Measurements from ENCODE around the gene ZNF488.
"Not testable (repeated sequence)": the region's sequence is repeated elsewhere in the genome, so short reads cannot be mapped to it uniquely, and the experiment has no call there.

ZNF488 gene

DNA sequence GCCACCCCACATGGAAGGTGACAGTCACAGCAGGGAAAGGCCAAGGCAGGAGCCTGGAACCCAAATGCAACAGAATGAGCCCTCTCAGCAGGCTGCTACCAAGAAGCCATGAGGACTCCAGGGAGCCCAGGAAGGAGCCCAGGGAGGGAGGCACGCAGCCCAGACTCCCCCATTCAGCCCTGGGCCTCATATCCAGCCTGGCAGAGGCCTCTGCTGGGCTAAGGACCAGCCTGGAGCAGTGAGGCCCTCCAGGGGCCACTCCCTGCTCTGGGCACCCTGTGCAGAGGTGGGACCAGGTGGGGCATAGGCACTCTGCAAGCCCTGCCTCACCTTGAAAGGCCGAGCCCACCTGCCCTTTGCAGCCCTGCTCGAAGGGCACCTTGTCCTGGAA, 25.8 kb upstream of the ZNF488 start:
- no peak for DNase-seq (ENCODE audit: low spot score)

DNA sequence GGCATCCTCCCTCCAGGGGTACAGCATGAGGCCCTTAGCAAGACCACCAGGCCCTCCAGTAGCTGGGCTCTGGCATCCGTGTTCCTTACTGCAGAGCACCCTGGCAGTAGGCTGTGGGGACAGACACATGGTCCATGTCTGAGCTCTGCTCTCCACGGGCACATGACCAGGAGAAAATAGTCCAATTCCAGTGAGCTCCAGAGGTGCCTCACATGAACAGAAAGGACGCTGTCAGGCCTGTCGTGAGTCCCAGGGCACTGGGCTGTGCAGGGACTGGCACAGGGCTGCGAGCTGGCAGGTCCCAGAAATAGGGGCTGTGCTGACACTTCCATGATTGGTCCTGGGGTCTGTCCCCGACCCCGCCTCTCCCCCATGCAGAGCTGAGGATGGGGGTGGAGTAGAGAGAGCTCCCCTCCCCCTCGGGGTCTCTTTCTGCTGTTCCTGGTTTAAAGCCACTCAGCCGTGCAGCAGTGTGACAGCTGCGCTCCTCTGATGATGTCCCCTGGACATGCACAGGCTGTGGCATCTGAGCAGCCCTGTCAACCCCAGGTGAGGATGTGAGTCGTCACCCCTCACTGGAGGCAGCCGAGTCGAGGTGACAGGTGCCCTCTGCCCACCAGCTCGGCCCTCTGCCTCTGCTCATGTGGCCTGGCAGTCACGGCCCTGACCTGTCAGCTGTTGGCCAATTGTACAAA, 25.2 kb upstream of the ZNF488 start:
- no peak for DNase-seq (ENCODE audit: low spot score)

DNA sequence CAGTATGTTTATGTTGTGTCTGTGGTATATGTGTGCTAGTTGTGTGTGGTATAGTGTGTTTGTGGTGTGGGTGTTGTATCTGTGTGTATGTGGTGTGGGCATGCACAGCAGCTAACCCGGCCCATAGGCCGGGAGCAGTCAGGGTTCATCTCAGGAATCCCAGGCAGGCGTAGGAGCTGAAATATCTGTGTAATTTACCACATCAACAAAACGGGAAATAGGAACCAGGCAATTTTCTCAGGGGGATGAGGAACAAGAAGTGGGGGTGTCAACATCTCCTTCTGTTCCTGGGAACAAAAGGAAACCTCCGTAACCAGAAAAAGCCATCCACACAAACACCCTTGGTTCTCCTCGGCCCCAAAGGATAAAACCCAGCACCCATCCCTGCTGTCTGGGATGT, 24.5 kb upstream of the ZNF488 start:
- DNase-seq (ENCODE audit: low spot score), result no peak

DNA sequence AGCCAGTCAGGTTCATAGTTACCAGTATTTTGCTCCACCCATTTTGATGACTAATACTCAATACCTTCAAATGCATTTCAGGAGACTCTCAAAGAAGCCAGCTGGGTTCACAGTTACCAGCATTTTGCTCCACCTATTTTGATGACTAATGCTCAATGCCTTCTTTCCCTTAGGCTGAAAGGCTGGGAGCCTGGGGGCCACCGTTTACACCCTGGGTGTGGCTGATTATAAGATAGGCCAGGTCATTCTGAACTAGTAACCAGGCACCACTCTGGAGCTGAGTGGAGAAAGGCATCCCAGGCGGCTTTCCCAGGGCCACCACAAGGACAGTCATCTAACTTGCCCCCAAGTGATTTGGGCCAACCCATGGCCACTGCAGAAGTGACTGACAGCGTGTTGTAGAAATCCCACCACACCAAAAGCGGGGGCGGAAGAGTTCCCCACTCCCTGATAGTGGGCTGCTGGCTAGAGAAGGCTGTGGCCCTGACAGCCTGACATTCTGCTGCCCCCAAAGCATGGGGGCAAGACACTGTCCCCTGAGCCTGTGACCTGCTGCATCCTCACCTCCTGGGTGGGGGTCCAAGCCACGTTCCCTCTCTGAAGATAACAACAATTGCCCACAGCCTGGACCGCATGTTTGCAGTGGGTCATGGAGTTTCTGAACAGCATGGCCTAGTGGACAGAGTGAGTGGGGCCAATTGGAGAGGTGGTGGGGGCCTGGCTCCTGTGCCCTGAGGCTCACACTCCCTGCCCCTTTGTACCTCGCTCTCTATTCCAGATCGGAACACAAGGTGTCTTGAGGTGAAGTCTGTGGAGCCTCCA, 23.0 kb upstream of the ZNF488 start:
- DNase-seq (ENCODE audit: low spot score), result peak; percentile 22

DNA sequence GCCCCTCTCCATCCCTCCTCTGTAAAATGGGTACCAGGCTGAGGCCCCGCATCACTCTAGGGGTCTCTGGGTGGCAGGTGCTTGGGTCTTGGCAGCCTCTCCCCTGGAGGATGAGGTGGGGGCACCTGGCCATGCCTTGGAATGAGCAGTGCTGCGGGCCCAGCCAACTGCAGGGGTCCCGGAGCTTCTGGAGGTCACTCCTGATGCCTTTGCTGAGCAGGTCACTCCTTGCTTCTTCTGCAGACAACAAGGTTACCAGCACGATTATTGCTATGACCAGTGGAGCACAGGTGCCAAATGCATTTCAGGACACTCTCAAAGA, 22.4 kb upstream of the ZNF488 start:
- no peak for DNase-seq (ENCODE audit: low spot score)

DNA sequence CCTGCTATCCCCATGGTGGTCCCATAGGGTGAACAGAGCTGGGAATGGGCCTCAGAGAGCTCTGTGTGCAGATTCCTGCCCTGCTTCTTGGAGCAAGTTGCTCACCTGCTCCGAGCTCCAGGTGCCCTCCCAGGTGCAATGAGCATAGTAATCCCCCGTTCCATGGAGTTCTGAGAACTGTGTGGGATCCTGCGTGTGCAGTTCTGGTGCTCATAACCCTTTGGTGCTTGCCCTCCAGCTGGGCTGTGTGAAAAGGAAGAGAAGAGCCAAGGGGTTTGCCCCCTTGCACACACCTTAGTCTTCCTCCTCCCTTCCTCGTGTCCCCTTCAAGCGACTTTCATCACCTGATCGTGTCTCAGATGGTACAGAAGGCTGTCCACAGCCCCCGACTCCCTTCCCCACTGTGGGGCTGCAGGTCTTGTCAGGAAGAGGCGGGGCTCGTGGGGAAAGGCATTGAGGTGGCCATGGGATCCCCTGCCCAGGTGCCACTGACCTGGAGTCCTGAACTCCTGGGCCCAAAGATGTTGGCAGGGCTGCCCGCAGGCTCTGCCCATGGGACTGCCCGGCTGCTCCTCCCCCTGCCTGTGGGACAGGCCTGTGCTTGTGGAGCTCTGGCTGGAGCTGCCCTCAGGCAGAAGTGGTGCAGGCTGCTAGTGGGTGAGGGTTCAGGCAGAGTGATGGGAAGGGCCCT, 21.9 kb upstream of the ZNF488 start:
- no peak for DNase-seq (ENCODE audit: low spot score)

DNA sequence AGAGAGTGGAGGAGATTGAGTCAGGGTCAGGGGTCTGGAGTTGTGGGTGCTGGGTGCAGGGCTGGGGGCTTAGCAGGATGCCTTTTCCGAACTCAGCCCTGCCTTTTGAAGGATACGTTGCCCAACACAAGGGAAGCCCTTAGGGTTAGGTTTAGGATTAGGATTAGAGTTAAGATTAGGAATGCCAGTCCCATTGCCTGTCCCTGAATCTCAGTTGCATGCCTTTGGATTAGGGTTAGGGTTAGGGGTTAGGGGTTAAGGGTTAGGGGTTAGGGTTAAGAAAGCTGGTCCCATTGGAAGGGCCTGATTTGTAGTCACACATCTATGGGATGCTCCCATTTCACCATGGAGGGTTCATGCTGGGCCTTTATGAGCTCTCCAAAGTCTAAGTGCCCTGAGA, 20.8 kb upstream of the ZNF488 start:
- no peak for DNase-seq (ENCODE audit: low spot score)

DNA sequence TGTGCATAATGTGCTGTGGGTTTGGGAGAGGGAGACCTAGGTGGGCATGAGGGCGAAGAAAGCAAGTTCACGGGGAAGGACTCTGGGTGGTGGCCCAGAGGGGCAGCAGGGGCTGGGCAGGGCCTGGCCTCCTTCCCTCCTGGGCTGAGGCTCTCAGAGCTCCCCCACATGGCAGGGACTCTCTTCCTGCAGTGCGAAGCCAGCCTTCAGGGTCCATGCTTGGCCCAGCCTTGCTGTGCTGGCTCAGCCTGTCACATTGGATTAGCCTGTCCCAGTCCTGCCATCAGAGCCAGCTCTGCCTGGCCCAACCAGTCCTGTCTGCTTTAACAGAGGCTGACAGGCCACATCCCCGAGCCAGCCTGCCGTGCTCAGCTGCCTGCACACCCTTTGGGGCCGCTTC, 20.4 kb upstream of the ZNF488 start:
- DNase-seq (ENCODE audit: low spot score), result no peak

DNA sequence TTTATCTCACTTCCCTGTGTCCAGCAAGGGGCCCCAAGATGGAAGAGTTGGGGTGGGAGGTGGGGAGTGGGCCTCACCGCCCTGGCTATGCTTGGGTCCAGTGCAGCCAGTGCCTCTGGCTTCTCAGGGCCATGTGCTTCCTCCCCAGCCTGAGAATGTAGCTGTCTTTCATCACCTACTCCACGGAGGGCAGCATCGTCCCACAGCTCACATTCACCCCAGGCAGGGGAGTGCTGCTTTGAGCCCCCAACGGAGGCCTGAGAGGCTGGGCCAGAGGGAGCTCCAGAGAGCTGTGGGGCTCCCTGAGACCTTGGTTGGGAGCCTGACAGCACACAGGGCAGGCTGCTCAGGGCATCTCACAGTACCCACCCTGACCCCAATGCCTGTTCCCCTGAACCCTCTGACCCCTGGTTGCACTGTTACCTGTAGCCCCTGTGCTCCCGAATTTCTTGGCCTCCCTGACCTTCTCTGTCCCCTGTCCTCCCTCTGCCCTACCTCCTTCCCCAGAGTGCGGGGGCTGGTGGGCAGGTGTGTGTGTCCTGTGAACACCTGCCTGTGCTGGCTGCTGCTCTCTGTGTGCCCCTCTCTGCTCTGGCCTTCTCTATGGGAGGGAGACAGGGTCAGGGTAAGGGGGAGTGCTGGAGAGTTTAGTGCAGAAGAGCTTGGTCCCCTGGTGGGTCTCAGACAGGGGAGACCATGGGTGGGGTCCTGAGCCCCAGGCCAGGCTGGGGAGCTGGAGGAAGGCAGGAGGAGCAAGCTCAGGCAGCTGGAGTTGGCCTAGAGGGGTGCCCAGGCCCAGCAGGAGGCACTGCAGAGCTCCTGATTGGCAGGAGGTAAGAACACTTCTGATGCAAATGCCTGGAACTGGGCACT, 19.6 kb upstream of the ZNF488 start:
- DNase-seq (ENCODE audit: low spot score), result no peak

DNA sequence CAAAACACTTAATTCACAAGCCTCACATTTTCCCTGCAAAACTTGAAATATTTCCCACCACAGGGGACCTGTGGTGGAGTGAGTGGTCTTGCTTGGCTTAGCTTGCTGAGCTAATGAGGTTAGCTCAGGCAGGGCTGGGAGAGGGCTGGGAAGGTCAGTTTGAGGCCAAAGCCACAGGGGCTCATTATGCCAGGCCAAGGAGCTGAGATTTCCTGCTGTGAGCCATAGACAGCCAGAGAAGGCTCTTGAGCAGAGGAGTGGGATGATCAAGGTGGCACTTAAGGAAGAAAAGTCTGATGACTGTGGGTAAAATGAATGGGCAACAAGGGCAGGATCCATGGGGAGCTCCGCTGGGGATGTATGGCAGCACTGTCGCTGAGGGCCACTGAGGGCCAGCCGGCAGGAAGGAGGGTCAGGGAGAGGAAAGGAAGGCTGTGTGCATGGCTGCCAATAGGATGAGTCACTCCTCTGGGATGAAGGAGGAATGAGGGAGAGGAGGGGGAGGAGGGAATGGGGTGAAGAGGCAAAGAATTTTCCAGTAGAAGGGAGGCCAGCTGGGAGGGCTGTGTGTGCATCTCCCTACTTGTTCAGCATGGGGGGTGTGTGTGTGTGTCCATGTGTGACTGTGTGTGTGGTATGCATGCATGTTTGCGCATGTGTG, 18.7 kb upstream of the ZNF488 start:
- peak; percentile 79 for DNase-seq (ENCODE audit: low spot score)

DNA sequence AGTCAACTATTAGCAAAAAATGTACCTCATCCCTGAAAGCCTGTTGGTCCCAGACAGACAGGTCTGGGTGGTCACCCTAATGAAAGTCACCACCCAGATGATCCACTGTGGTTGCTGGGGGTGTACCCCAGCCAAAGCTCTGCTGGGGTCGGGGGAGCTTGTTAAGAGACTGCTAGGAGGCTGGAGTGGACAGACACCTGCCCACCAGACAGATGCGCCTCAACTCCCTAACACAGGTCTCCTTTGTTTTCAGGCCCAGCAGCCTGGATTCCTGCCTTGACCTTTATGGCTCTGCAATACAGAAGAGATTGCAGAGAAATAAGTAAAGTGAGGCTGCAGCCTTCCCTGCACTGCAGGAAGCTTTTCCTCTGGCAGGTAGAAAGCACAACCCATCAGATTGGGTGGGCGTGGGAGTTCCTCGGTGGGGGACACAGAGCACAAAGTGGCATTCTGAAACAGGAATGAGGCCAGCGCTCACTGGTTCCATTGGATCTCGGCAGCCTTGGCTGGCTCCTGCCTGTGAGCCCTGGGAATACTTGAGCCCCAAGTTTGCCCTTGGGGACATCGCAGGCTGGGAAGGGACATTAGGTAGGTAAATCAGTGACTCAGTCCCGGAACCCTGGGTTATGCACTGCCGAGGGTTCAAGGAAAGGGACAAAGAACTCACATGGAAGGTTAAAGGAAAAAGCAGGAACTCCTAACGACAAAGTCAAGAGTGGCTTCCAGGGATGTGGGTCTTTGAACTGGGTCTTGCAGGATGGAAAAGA, 18.0 kb upstream of the ZNF488 start:
- no peak for DNase-seq (ENCODE audit: low spot score)

DNA sequence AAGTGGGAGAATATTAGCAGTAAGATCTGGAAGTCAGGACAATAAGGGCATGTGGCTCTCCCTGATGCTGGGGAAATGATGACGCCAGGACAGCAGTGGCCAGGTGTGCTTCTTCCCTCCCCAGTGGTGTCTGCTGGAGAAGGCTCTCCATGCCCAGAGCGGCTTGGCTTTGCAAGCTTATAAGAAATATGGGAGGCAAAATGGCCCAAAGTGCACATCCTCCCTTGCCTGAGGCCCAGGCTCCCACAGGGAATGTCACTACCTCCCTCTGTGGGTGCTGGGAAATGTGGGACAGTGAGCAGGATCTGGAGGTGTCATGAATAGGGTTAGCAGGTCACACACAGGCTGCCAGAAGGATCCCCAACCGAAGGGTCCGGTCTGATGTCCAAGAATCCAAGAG, 17.1 kb upstream of the ZNF488 start:
- DNase-seq (ENCODE audit: low spot score), result no peak

DNA sequence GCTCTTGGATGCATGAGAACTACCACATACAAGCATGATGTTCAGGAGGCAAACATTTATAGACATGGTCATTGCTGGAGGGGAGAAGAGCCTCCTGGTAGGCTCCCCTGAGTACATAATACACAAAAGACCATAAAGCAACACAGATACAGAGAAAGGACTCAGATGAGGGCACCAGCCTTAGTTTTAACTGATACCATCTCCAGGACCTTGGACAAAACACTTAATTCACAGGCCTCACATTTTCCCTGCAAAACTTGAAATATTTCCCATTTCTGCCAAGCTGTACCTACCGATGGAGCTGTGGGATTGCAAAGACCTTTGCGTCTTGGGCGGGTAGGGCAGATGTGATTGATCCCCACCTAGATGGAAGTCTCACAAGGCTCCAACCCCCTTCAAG, 16.7 kb upstream of the ZNF488 start:
- no peak for DNase-seq (ENCODE audit: low spot score)

DNA sequence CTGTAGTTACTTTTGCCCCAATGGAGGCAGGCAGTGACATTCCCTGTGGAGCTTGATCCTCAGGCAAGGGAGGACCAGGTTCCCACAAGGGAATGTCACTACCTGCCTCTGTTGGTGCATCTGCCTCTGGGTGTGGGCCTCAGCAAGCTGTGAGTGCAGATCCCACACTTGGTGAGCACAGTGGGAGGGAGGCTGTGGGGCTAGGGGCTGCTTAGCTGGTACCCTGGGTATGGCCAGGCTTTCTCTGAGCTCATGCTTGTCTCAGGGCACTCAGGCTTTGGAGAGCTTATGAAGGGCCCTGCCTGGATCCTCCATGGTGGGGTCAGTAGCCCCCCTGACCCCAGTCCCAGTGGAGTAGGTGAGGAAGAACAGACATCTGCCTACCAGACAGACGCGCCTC, 16.2 kb upstream of the ZNF488 start:
- DNase-seq (ENCODE audit: low spot score), result no peak

DNA sequence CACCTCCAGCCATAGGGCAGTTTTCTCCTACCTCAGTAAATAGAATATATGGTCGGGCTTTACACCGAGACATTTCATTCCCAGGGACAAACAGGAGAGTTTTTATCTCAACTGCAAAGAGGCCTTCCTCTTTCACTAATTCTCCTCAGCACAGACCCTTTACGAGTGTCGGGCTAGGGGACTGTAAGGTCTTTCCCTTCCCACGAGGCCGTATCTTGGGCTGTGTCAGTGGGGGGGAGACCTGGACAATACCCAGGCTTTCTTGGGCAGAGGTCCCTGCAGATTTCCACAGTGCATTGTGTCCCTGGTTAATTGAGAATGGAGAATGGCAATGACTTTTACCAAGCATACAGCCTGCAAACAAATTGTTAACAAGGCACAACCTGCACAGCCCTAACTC, 13.2 kb upstream of the ZNF488 start:
- DNase-seq (ENCODE audit: low spot score), result no peak

DNA sequence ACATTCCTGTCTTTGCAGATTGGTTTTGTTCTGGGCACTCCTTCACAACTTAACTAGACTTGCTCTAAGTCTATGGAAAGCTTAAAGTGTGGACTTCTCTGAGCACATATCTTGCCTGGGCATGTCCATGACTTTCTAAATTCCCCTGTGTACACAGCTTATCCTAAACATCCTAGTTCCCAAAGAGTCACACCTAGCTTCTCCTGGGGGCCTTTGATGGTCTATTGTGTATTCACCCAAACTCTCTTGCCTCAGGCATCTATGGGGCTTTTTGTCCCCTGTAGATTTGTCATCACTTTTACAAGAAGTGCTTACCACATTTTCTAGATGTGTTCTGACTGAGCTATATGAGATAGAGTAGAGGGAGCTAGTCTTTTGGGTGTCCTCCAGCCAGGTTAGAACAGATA, 12.2 kb upstream of the ZNF488 start:
- DNase-seq (ENCODE audit: low spot score), result no peak

DNA sequence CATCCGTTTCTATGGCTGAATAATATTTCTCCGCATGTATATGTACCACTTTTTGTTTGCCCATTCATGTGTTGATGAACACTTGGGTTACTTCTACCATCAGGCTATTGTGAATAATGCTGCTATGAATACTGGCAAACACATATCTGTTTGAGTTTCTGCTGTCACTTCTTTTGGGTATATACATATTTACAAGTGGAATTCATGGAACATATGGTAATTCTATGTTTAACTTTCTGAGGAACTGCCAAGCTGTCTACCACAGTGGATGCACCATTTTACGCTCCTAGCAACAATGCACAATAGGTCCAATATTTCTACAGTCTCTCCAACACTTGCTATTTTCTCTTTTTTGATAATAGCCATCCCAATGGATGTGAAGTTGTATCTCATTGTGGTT, 5.5 kb upstream of the ZNF488 start:
- no peak for DNase-seq (ENCODE audit: low spot score)

DNA sequence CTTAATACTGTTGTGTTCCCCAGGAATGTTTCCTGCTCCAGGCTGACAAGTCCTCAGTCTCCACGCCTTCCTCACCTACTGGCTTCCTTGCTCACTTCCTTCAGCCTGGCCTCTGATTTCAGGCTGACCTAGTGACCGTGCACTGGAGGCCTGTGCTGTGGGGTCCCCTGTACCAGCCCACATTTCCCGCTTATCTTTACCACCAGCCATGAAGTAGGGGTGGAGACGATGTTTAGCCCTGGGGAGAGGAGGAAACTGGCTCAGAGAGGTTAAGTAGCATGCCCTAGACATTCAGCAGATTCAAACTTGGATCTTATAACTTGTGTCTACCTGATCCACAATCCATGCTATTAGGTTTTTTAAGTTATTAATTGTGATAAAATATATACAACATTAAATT, 4.8 kb upstream of the ZNF488 start:
- DNase-seq (ENCODE audit: low spot score), result no peak

DNA sequence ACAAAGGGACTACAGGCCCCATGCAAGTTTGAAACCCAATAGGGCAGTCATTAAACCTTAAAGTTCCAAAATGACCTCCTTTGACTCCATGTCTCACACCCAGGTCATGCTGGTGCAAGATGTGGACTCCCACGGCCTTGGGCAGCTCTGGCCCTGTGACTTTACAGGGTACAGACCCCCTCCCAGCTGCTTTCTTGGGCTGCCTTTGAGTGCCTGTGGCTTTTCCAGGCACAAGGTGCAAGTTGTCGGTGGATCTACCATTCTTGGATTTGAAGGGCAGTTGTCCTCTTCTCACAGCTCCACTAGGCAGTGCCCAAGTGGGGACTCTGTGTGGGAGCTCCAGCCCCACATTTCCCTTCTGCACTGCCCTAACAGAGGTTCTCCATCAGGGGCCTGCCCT, 2.0 kb upstream of the ZNF488 start:
- DNase-seq (ENCODE audit: low spot score), result not testable (repeated sequence)

DNA sequence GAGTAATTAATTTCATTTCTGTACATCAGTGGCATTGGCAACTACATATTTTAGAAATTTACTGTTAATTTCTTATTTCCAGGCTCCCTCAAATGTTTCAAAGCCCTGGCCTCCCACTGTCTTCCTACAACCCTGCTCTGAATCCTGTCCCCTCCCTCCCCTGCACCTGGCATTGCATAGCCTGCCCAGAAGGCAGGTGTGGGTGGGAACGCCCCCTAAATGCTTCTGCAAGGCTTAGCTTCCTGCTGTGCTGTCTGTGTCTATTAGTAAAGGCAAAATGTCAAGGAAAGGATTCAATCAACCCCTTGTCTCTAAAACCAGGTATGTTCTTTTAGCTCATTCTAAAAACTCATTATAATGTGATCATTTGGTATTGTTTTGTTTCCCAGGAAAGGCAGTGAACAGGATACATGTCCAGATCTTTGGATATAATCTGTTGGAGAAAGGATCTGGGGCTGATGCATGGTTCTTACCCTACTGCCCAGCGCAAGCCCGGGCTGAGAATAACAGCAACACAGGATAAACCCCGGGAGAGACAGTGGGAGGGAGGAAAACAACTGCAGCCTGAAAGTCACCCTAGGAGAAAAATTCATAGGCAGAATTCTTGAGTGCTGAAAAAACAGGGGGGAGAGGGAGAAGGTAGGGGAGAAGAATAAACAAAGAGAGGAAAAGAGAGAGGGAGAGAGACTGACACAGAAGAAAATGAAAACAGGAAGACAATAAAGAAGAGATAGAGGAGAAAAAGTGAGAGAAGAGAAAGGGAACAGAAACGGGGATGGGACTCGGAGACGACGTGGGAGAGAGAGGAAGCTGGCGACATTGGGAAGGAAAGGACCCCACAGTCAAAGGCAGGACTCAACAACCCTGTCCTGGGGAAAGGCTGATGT, 589 bp downstream of the ZNF488 start:
- DNase-seq (ENCODE audit: low spot score), result no peak
